HUES48 (cell line): ENCODE data around the gene CISTR.
A peak's percentile ranks its signal among the peaks of the same experiment; 100 is the strongest.

Experiments
- H3K27ac ChIP-seq: one replicate; pipeline ENCODE4 v1.7.0; 2013; ENCODE audit warnings: low read depth, low read length, inconsistent platforms
- H3K27me3 ChIP-seq: 2 replicates; pipeline ENCODE4 v1.6.1; 2013; ENCODE audit warnings: mild to moderate bottlenecking, low read length; ENCODE audit not compliant: control insufficient read depth, insufficient read depth
- H3K36me3 ChIP-seq: 2 replicates; pipeline ENCODE4 v1.6.1; 2013; ENCODE audit warnings: low read length; ENCODE audit not compliant: control insufficient read depth, insufficient read depth
- H3K4me1 ChIP-seq: 2 replicates; pipeline ENCODE4 v1.6.1; 2013; ENCODE audit warnings: mild to moderate bottlenecking, low read length; ENCODE audit not compliant: control insufficient read depth, insufficient read depth
- H3K4me3 ChIP-seq: 2 replicates; pipeline ENCODE4 v1.5.1; 2013; ENCODE audit warnings: mild to moderate bottlenecking, low read depth, low read length
- H3K9ac ChIP-seq: 2 replicates; pipeline ENCODE4 v1.6.1; 2013; ENCODE audit warnings: mild to moderate bottlenecking, low read depth, low read length, moderate library complexity
- H3K9me3 ChIP-seq: 2 replicates; pipeline ENCODE4 v1.6.1; 2013; ENCODE audit warnings: low read length; ENCODE audit not compliant: control insufficient read depth, insufficient read depth

The CISTR gene

DNA sequence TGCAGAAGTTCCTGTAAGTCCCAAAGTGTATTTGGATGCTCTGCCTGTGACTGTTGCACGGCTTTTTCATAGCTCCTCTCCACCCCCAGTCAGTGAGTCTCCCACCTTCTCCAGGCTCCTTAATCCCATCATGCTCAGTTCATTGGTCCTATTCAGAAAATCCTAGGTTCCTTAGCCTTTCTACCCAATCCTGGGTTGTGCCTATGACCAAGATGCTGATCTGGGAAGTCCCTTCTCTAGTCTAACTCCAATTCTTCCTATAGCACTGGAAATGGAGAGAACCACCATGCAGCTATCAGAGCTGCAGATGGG is 7.7 kb downstream of the CISTR start:
- H3K9ac ChIP-seq = no peak overlapping the region

DNA sequence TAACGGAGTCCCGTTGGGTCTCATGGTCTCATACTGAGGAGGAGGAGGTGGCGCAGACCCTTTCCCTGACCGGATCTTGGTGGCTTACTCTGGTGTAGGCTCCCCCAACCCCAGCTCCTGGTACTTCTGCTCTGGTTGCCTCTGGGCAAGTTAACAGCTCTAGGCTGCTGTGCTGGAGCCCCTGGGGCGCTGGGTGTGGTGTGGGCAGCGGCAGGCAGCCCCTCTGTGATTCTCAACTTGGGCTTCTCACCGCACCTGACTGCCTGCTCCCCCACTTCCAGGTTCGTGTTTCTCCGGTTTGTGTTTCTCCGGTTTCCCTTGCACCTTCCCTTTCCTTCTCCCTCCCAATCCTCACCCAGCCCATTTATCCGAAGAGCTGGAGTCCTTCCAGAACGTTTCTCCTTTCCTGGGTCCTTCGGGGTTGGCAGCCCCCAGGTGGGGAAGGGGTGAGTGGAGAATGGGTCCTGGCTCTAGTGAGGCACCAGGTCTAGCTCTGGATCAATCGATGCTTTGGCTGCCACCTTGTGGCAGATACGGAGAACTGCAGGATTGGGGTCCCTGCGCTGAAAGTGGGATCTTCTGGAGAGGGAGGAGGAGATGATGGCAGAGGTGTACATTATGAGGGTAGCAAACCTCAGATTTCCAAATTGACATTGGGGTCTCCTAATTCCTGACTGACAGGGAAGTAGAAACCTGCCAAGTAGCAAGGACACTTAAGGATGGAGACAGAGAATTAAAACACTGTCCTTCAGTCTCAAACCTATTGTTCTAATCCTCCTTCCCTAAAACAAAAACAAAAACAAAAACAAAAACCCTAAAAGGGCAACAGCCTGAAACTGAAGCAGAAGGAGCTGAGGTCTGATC is 8.3 kb downstream of the CISTR start:
- peaks cover 85% of the 10 kb centered on the region for H3K27me3 ChIP-seq
- no peak overlapping the region for H3K9ac ChIP-seq
- H3K27ac ChIP-seq = no peak overlapping the region
- no peaks in the 10 kb centered on the region for H3K9me3 ChIP-seq
- H3K4me1 ChIP-seq = peaks cover 14% of the 10 kb centered on the region
- H3K36me3 ChIP-seq = no peaks in the 10 kb centered on the region
- peak overlapping the region; percentile 33; the same call in 1 of the 2 replicates for H3K4me3 ChIP-seq

More for the DNA sequence above, 7.7 kb downstream of the CISTR start:
- Histone ChIP-seq H3K4me1 (peaks cover 9% of the 10 kb centered on the region), H3K27ac (no peak overlapping the region), H3K36me3 (no peaks in the 10 kb centered on the region), H3K4me3 (no peak overlapping the region), H3K27me3 (peaks cover 85% of the 10 kb centered on the region), H3K9me3 (no peaks in the 10 kb centered on the region)

DNA sequence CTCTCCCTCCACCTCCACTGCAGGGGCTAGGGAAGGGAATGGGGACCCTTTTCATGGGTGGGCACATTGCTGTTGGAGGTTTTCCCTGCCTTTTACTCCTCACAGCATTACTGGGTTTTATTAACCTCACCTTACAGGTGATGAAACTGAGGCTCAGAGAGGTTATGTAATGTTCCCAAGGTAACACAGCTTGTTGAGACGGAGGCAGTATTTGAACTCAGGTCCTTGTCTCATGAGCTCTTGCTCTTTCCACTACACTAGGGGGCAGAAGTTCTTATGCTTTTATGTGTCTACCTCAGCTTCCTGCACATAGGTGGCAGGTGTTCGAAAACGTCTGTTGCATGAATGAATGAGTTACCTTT is 11.7 kb downstream of the CISTR start:
- Histone ChIP-seq H3K4me1 (peaks cover 16% of the 10 kb centered on the region), H3K9ac (no peak overlapping the region), H3K9me3 (no peaks in the 10 kb centered on the region), H3K27ac (no peak overlapping the region), H3K4me3 (peak overlapping the region; percentile 44; the same call in 1 of the 2 replicates), H3K36me3 (no peaks in the 10 kb centered on the region), H3K27me3 (peaks cover 88% of the 10 kb centered on the region)

DNA sequence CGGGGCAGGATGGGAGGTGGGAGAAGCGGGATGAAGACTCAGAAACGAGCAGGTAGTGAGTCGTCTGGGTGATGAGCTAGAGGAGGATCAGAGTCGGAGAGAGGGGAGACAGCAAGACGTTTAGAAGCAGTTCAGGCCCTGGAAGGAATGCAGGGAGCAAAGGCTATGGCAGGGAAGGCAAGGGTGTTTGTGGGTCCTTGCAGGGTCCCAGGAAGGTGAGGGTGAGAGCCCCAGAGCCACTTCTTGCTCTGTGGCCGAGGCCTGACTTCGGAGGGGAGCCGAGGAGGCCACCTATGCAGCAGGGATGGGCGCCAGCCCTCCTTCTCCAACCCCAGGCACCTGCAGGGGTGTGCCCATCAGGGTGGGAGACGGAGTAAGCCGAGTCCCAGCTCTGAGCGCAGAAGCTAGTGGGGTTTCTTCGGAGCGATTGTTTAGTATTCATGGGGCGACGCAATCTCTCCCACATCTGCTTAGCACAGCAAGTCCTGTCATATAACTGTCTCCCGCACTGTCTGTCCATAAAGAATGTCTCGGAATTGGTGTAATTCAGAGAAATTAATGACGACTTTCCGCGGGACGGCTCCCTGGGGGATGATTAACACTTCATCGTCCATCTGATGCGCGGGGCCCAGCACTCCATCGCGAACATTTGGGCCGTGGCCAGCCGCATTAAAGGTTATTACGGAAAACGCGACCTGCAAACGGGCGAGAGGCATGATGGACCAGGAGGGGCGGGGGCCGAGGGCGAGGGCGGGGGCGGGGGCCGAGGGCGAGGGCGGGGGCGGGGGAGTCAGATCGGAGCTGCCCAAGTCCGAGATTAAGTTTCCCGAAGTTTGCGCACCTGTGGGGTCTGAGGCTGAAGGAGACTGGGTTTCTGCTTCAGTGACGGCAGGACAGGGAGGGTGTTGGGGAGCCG is 12.3 kb downstream of the CISTR start:
- Histone ChIP-seq H3K27me3 (peaks cover 86% of the 10 kb centered on the region), H3K9ac (no peak overlapping the region), H3K4me3 (peak overlapping the region; percentile 76), H3K4me1 (peaks cover 16% of the 10 kb centered on the region), H3K36me3 (no peaks in the 10 kb centered on the region), H3K27ac (no peak overlapping the region), H3K9me3 (no peaks in the 10 kb centered on the region)

DNA sequence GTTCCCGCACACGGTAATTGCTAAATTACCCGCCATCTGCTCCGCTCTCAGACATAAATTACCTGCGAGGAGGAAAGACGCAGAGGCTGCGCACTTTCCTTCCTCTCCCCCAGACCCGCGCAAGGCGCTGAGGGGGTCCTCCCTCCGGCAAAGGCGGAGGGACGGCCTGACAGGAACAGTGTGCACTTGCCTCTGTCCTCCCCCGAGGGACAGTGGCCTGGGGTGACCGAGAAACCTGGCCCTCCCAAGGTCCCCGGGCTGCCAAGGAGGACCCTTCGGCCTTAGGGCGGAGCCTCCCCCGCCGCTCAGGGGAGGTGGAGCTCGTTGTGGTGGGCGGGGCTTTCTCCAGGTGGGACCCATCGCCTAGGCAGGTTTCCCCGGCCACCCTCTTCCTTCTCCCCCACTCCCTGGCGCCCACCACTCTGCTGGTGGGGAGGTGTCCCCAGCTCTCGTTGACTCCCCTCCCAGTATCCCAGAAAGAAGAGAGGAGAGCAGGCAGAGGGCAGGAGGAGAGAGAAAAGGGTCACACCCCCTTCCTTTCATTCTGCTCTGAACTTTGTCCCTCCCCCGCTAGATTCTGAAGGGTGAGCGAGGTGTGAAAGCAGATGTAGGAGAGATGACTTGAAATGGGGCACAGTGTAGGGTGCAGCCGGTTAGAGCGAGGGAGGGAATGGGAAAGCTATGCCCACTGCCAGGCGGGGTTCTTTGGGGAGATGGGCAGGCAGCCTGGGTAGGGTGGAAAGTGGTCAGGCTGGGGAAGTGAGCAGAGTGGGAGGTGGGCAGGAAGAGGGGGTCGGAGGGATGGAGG is 13.2 kb downstream of the CISTR start:
- H3K4me3 ChIP-seq = peak overlapping the region; percentile 76
- H3K4me1 ChIP-seq = peaks cover 16% of the 10 kb centered on the region
- no peaks in the 10 kb centered on the region for H3K9me3 ChIP-seq
- H3K27me3 ChIP-seq = peaks cover 79% of the 10 kb centered on the region
- peak overlapping the region; percentile 26; the same call in 1 of the 2 replicates for H3K9ac ChIP-seq
- no peak overlapping the region for H3K27ac ChIP-seq
- no peaks in the 10 kb centered on the region for H3K36me3 ChIP-seq

DNA sequence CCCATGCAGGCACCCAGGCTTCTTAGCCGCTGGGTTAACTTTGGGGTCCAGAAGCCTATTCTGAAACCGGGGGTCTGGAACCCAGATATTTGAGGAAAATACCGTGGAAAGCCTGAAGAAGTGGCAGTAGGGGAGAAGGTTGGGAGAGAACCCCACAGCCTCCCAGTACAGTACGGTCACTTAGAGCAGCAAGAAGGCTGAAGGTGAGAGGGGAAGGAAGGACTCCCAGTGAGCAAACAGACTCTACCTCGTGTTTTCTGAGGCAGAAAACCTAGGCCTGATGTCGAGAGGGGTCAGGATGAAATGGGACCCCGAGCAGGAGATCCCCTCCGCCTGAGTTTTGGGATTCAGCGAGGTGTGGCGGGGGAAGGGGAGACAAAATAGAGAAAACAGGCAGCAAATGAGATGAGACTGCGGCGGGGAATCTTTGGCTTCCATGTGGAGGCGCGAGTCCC is 13.8 kb downstream of the CISTR start:
- Histone ChIP-seq H3K4me1 (peaks cover 16% of the 10 kb centered on the region), H3K27ac (no peak overlapping the region), H3K27me3 (peaks cover 79% of the 10 kb centered on the region), H3K36me3 (no peaks in the 10 kb centered on the region), H3K9me3 (no peaks in the 10 kb centered on the region), H3K9ac (peak overlapping the region; percentile 26; the same call in 1 of the 2 replicates), H3K4me3 (peak overlapping the region; percentile 76)

DNA sequence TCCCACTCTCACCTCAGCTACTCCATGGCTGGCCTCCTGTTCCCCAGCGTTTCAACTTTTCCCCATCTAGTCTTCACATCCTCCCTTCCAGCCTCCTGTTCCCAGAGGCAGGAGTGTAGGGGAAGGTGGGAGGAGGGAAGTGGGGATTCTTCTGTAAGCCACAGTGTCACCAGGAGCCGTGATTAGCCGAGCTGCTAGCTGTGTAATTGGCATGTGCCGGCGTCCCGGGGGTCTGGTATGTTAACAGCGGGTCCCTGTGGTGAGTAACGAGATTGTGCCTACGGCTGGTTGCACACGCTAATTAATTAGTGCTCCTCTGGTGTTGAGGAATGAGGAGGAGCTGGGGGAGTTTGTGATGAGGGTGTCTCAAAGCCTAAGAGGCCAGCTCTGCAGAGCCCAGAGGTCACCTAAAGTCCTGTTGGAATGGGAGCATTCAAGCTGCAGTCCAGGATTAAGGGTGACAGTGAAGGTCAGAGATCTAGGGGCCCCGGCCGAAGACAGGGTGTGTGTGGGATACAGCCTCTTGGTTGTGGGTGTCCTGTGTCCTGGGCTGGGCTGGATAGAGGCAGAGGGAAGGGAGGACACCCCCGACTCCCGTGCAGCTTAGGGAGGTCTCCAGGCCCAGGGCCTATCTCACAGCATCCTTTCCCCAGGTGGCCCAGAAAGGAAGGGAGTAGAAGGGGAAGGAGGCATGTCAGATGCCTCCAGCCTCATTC is 14.5 kb downstream of the CISTR start:
- Histone ChIP-seq H3K4me1 (peaks cover 16% of the 10 kb centered on the region), H3K27me3 (peaks cover 73% of the 10 kb centered on the region), H3K27ac (no peak overlapping the region), H3K36me3 (no peaks in the 10 kb centered on the region), H3K9me3 (no peaks in the 10 kb centered on the region), H3K9ac (no peak overlapping the region), H3K4me3 (no peak overlapping the region)

DNA sequence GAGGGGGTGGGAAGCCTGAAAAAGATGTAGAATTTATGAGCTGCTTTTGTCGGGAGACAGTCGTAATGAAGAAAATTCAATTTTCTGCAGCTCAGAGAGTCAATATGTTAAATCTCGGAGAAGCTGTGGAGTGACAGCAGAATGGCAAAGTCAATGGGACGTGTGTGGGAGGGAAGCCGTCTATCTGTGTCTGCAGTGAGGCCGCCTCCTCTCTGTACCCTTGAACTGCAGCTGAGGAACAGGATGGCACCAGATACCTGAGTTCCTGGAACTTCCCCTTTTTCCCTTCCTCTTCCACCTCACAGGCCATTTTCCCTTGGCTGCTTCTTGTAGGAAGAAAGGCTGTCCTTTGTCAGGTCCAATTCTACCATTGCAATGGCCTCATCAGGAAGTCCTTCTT is 15.2 kb downstream of the CISTR start:
- peaks cover 70% of the 10 kb centered on the region for H3K27me3 ChIP-seq
- H3K9me3 ChIP-seq = no peaks in the 10 kb centered on the region
- no peak overlapping the region for H3K9ac ChIP-seq
- no peak overlapping the region for H3K4me3 ChIP-seq
- no peaks in the 10 kb centered on the region for H3K36me3 ChIP-seq
- H3K4me1 ChIP-seq = peaks cover 16% of the 10 kb centered on the region
- no peak overlapping the region for H3K27ac ChIP-seq

DNA sequence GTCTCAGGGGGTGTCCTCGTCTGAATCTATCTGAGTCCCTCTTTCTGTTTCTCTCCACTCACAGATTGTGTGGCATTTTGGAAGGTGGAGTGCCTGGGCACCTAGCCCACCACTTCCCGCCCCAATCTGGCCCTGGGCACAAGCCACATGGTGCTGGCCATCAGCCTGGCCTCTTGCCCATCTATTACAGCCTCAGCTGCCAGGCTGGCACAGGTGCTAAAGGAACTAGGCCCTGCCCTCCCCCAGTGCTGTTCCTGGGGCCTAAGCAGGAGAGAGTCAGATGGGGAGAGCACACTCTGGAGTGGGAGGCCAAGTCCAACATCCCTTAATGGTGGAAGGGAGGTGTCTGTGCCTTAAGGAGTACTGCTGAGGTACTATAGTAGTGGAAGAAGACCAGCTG is 16.2 kb downstream of the CISTR start:
- no peak overlapping the region for H3K27ac ChIP-seq
- H3K4me1 ChIP-seq = peaks cover 16% of the 10 kb centered on the region
- H3K36me3 ChIP-seq = no peaks in the 10 kb centered on the region
- no peak overlapping the region for H3K4me3 ChIP-seq
- no peaks in the 10 kb centered on the region for H3K9me3 ChIP-seq
- H3K9ac ChIP-seq = no peak overlapping the region
- peaks cover 64% of the 10 kb centered on the region for H3K27me3 ChIP-seq

DNA sequence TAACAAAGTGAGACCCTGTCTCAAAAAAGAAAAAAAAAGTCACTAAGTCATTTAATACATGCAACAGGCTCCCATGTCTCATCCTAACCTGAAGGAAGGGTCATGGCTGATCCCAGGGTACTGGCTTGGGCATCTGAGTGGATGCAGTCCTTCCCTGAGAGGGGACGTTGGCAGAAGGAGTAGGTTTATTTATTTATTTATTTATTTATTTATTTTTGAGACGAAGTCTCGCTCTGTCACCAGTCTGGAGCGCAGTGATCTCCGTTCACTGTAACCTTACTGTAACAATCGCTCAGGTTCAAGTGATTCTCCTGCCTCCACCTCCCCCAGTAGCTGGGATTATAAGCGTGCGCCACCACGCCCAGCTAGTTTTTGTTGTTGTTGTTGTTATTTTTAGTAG is 17.4 kb downstream of the CISTR start:
- H3K9ac ChIP-seq = no peak overlapping the region
- no peak overlapping the region for H3K4me3 ChIP-seq
- H3K4me1 ChIP-seq = peaks cover 15% of the 10 kb centered on the region
- no peaks in the 10 kb centered on the region for H3K9me3 ChIP-seq
- H3K36me3 ChIP-seq = no peaks in the 10 kb centered on the region
- H3K27me3 ChIP-seq = peaks cover 52% of the 10 kb centered on the region
- H3K27ac ChIP-seq = no peak overlapping the region
